Keratinocyte (primary cell): ENCODE measurements around the gene TBC1D19.

Source experiments
- CTCF ChIP-seq, 3 experiments: IDR thresholded peaks in 1 of 3; conservative IDR thresholded peaks in 1 of 3; optimal IDR thresholded peaks in 1 of 3; 2 replicates in 2 of 3; 3 replicates in 1 of 3; pipeline versions ENCODE3 to v1.5.1; 2011; ENCODE audit warnings: low read length in 3 of 3, mild to moderate bottlenecking in 3 of 3, moderate library complexity in 2 of 3, control low read depth in 1 of 3, inconsistent platforms in 1 of 3; ENCODE audit not compliant: insufficient read depth in 2 of 3; ENCODE audit errors: extremely low read depth in 1 of 3
- EZH2 ChIP-seq: IDR thresholded peaks from one replicate; pipeline ENCODE4 v1.6.1; 2012; ENCODE audit warnings: inconsistent platforms, mild to moderate bottlenecking, low read length, moderate library complexity

- TF ChIP-seq CTCF (optimal IDR thresholded peaks at IDR 0.05 in 1 of 3, IDR thresholded peaks at IDR 0.05 in 1 of 3, conservative IDR thresholded peaks at IDR 0.05 in 1 of 3; ENCODE audit: extremely low read depth in 1 of 3, insufficient read depth in 2 of 3, low read length in 3 of 3) (no peak), EZH2 (no peak)
These were observed 63.8 kb downstream of the TBC1D19 start for GRCh38 chr4:26647523-26648224.
